Measurements from ENCODE around the gene DNAJC10. TPM values are rescaled to one million over a fixed set of nuclear protein-coding genes. Genes with fewer than 3 reads are reported as not detected.
"Not testable (repeated sequence)": the region's sequence is repeated elsewhere in the genome, so short reads cannot be mapped to it uniquely, and the experiment has no call there.

The DNAJC10 gene
- total and polyA plus RNA-seq, 7 donors: 9.0 to 31.1 (median 25.8) TPM

DNA sequence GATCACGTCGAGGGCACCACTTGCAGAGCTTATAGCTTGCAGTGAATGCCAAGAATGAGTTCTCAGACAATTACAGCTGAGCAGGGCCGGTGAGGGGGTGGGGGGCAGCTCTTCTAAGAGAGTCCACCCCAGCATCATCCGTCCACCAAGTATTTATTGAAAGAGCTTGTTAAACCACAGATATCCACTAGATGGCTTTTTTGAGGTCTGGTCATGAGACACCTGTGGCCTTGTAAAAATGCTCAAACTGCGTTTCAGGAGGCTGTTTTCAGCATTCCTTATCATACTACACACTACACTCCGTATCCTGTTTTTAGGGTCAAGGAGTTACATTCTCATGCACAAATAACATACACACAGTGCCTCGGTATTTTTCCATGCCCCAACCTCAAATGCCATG is 51.5 kb downstream of the DNAJC10 start:
- DNase-seq: no peak
- no peaks in the 10 kb centered on the region for H3K4me1 ChIP-seq
- 70 to 76% (median 73%) methylated on average over 7 of the region's 7 CpGs for WGBS, 3 donors
- H3K4me3 ChIP-seq: no peak overlapping the region
- H3K9me3 ChIP-seq: peaks cover 15% of the 10 kb centered on the region
- peak in 3 of 4 donors; percentile 49 to 66 (median 53) for ATAC-seq
- intact Hi-C loops (cut with DNase I): no loop called here
- H3K27ac ChIP-seq: no peak overlapping the region
- peak; percentile 37 for TF ChIP-seq CTCF (IDR thresholded peaks at IDR 0.05)
- H3K36me3 ChIP-seq (ENCODE audit: insufficient read depth in 1 of 2, low read depth in 1 of 2): peaks cover 0 to 30% of the 10 kb centered on the region in 2 donors
- H3K27me3 ChIP-seq (ENCODE audit: insufficient read depth in 3 of 3, low read length in 2 of 3): no peaks in the 10 kb centered on the region

GRCh38 chr2:182768950-182769349 is 52.9 kb downstream of the DNAJC10 start:
- H3K4me1 ChIP-seq; ATAC-seq; H3K27ac ChIP-seq; intact Hi-C loops (cut with DNase I); H3K27me3 ChIP-seq (ENCODE audit: insufficient read depth in 3 of 3, low read length in 2 of 3); H3K4me3 ChIP-seq; DNase-seq: not testable (repeated sequence)
- Histone ChIP-seq H3K9me3 (peaks cover 15% of the 10 kb centered on the region), H3K36me3 (ENCODE audit: insufficient read depth in 1 of 2, low read depth in 1 of 2) (peaks cover 0 to 23% of the 10 kb centered on the region in 2 donors)
- WGBS, 3 donors: 98 to 100% (median 99%) methylated on average over 2 of the region's 2 CpGs

- peaks cover 2 to 33% of the 10 kb centered on the region in 2 donors for H3K36me3 ChIP-seq (ENCODE audit: insufficient read depth in 1 of 2, low read depth in 1 of 2)
- DNase-seq: no peak
- ATAC-seq: no peak
- H3K27ac ChIP-seq: no peak overlapping the region
- 94 to 97% (median 95%) methylated on average over 1 of the region's 1 CpG for WGBS, 3 donors
- intact Hi-C loops (cut with DNase I): no loop called here
- no peaks in the 10 kb centered on the region for H3K27me3 ChIP-seq (ENCODE audit: insufficient read depth in 3 of 3, low read length in 2 of 3)
- H3K9me3 ChIP-seq: no peaks in the 10 kb centered on the region
- no peak overlapping the region for H3K4me3 ChIP-seq
- no peaks in the 10 kb centered on the region for H3K4me1 ChIP-seq
- no peak for TF ChIP-seq CTCF (IDR thresholded peaks at IDR 0.05)
Measured at GRCh38 chr2:182779323-182779722, 63.3 kb downstream of the DNAJC10 start.

GRCh38 chr2:182781099-182781498 is 65.0 kb downstream of the DNAJC10 start:
- H3K27ac ChIP-seq; H3K9me3 ChIP-seq; H3K4me1 ChIP-seq; ATAC-seq; intact Hi-C loops (cut with DNase I); DNase-seq; H3K4me3 ChIP-seq; H3K27me3 ChIP-seq (ENCODE audit: insufficient read depth in 3 of 3, low read length in 2 of 3): not testable (repeated sequence)
- H3K36me3 ChIP-seq (ENCODE audit: insufficient read depth in 1 of 2, low read depth in 1 of 2): peaks cover 2 to 26% of the 10 kb centered on the region in 2 donors
- 98 to 99% (median 98%) methylated on average over 8 of the region's 8 CpGs for WGBS, 3 donors

GRCh38 chr2:182782686-182783085 is 66.6 kb downstream of the DNAJC10 start:
- H3K4me1 ChIP-seq; H3K27ac ChIP-seq; DNase-seq; H3K4me3 ChIP-seq; H3K27me3 ChIP-seq (ENCODE audit: insufficient read depth in 3 of 3, low read length in 2 of 3); H3K9me3 ChIP-seq; ATAC-seq; intact Hi-C loops (cut with DNase I): not testable (repeated sequence)
- WGBS, 3 donors: 75 to 80% (median 78%) methylated on average over 3 of the region's 3 CpGs
- peaks cover 0 to 13% of the 10 kb centered on the region in 2 donors for H3K36me3 ChIP-seq (ENCODE audit: insufficient read depth in 1 of 2, low read depth in 1 of 2)

GRCh38 chr2:182784058-182784706 is 68.1 kb downstream of the DNAJC10 start:
- no peak for DNase-seq
- Histone ChIP-seq H3K4me1 (no peaks in the 10 kb centered on the region), H3K9me3 (no peaks in the 10 kb centered on the region), H3K27me3 (ENCODE audit: insufficient read depth in 3 of 3, low read length in 2 of 3) (no peaks in the 10 kb centered on the region), H3K4me3 (no peak overlapping the region), H3K36me3 (ENCODE audit: insufficient read depth in 1 of 2, low read depth in 1 of 2) (peaks cover 0 to 1% of the 10 kb centered on the region in 2 donors), H3K27ac (no peak overlapping the region)
- peak in 3 of 4 donors; percentile 48 to 85 (median 79) for ATAC-seq
- no peak for TF ChIP-seq CTCF (IDR thresholded peaks at IDR 0.05)
- intact Hi-C loops (cut with DNase I): loop anchor here (1.0 to 2.0 kb wide), 2 partner anchors 195 to 196 kb away; no protein-coding TSS in a partner anchor
- 58 to 81% (median 65%) methylated on average over 4 of the region's 4 CpGs for WGBS, 3 donors
